ENCODE data around the gene RTP5.

- TF ChIP-seq CTCF (conservative IDR thresholded peaks at IDR 0.05; ENCODE audit: low read depth, low read length) (no peak), EZH2 (IDR thresholded peaks at IDR 0.05; ENCODE audit: borderline replicate concordance, low read depth, low read length, poor library complexity, severe bottlenecking) (no peak)
Measured at GRCh38 chr2:241827394-241827793, 42.1 kb upstream of the RTP5 start.
